Non-pigmented ciliary epithelial cell (primary cell): ENCODE results near the gene POF1B.

Experiments
- DNase-seq: peaks from one replicate; pipeline ENCODE4 v3.0.0-alpha.2; 2010; ENCODE audit warnings: low read depth

Gene POF1B

DNA sequence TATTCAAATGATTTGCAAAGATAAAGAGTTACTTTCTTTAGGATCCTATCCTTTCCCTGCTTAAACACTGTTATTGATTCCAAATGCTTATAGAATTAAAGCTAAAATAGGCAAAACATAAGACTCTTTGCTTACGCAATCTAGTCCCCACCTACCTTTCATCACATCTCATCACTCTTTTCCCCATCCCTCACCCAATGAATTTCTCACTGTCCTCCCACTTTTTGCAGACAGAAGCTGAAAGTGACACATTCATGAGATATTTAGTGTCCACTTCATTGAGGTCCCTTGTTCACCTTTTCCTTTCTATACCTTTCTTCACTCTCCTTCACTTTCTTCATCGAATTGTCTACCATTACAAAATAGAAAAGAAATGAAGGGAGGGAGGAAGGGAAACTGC, 136.3 kb downstream of the POF1B start:
- DNase-seq: no peak
